GM19193 (cell line): ENCODE measurements around the gene NCAM1.

ENCODE experiments used
- POLR2A ChIP-seq: IDR thresholded peaks from 4 replicates; pipeline ENCODE4 v1.6.1; 2011; ENCODE audit not compliant: insufficient read depth, insufficient read length; ENCODE audit errors: extremely low read depth

The NCAM1 gene

GRCh38 chr11:113202431-113202830 is 241.2 kb downstream of the NCAM1 start:
- no peak for TF ChIP-seq POLR2A

- no peak for TF ChIP-seq POLR2A
These were observed 242.0 kb downstream of the NCAM1 start for GRCh38 chr11:113203141-113203753.

DNA sequence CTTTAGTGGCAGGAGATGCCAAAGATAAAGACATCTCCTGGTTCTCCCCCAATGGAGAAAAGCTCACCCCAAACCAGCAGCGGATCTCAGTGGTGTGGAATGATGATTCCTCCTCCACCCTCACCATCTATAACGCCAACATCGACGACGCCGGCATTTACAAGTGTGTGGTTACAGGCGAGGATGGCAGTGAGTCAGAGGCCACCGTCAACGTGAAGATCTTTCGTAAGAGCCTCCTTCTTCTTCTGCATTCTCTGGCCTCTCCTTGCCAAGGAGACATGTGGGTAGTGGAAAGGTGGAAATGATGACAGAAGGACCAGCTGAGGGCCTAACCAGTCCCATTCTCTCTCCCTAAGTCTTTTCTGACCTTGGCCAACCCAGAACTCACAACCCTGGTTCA is 243.1 kb downstream of the NCAM1 start:
- TF ChIP-seq POLR2A = no peak

GRCh38 chr11:113213549-113213948 is 252.3 kb downstream of the NCAM1 start:
- no peak for TF ChIP-seq POLR2A

DNA sequence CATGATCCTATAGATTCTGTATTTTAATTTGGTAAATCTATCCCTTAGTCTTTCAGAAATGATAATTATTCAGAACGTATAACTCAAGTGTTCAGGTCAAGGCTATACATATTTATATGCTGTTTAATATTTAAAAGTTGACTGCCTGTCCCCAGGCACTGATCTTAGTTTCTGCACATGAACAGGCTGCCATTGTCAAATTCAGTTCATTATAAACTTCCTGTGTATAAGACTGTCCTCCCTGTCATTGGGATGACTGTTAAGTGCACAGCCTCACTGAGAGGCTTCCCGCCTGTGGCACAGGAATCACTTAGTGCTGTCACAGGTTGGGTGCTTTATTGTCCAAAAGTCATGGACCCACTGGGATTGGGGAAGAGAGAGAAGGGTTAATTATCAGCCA is 261.0 kb downstream of the NCAM1 start:
- TF ChIP-seq POLR2A = no peak

GRCh38 chr11:113234888-113235287 is 273.7 kb downstream of the NCAM1 start:
- TF ChIP-seq POLR2A = no peak

- TF ChIP-seq POLR2A = no peak
These were observed 276.0 kb downstream of the NCAM1 start for GRCh38 chr11:113237261-113237660.

DNA sequence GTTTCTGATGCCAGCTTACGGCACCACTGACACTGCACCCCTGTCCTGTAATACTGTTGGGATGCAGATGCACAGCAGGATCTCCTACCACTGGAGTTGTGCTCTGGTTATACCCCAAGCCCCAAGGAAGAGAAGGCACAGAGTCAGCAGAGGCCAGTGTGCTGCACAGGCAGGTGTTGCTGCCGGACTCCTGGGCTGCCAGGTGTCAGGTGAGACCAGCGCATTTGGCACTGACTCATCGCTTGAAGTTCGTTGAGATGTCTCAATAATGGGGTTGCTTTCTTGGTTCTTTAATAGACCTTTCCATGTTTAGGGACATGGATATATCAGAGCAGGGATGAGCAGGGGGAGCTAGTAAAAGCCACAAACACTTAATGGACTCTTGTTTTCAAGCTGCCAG is 277.5 kb downstream of the NCAM1 start:
- TF ChIP-seq POLR2A = no peak

DNA sequence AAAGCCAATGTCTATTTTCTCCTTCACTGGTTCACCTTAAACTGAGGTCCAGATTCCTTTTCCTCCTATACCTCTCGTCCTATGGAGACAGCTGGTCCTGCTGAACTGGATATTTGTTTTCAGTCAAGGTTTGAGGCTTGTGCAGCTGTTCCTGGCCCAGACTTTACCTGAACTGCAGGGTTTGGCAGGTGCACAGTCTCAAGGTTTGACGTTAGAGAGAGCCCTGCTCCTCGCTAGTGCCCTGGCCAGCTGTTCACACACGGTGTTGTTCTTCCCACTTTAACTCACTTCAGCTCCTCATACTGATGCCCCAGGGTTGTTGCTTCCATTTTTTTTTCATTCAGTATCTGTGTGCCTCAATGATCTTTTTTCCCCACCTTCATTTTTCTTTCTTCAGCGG is 279.2 kb downstream of the NCAM1 start:
- no peak for TF ChIP-seq POLR2A

GRCh38 chr11:113240790-113241635 is 279.8 kb downstream of the NCAM1 start:
- TF ChIP-seq POLR2A = no peak

- no peak for TF ChIP-seq POLR2A
These were observed 280.4 kb downstream of the NCAM1 start for GRCh38 chr11:113241636-113242054.

GRCh38 chr11:113242060-113242459 is 280.8 kb downstream of the NCAM1 start:
- TF ChIP-seq POLR2A = no peak

DNA sequence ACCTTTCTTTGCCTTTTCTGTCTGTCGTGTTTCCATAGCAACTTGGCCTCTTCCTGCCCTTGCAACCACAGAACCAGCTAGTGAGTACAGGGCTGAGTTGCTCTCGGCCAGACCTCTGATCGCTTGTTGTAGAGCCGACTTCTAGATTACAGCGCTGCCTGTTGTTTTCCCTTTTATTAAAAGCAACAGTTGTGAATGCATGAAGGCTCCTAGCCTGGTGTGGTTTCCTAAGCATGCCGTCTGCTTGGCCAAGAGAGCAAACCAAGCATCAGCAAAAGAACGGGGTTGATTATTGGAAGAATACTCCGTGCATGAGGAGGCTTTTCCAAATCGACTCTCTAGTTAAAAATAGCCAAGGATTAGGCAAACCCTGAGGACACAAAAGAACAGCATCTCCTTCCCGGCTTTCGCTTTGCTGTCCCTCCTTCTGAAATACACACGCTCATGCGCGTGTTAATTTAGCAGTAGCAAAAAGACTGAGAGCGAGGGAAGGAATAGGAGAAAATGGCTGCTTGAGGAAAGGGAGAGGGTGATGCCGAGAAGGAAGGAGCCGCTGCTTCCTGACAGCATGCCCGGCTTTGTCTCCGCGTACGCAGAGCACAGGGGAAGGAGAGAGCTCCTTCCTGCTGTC is 281.7 kb downstream of the NCAM1 start:
- no peak for TF ChIP-seq POLR2A

DNA sequence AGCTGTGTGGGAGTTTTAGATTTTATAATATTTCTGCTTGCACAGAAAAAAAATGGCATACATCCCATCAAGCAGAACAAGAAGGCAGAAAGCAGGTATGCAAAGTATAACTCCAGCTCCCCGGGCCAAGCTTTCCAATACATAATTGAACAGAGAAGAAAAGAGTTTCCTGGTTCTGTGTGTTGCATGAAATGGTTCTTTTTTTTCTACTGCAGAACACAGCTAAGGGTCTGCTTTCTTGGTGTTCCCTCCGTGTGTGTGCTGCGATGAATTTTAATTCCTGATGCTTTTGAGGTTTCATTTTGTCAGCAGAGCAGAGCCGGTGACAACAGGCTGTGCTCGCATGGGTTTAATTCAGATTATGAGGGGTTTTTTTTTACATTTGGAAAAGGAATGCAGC is 282.5 kb downstream of the NCAM1 start:
- no peak for TF ChIP-seq POLR2A

GRCh38 chr11:113245216-113245615 is 284.0 kb downstream of the NCAM1 start:
- TF ChIP-seq POLR2A = no peak

DNA sequence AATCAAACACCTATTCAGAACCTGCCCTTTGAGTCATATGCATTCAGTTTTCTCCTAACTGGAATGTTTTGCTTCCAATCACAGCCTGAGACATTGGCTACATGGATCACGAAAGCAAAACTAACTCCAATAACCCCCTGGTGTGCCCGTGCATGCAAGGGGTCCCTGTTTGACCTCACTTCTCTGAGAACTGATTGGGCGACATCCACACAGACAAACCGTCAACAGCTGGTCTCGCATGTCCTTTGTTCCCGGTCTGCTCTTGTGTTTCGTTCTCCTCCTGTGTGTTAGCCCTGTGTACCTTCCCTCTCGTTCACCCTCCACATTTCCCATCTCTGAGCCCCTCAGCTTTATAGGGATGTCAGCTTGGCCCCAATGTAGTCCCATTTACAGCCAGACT is 286.0 kb downstream of the NCAM1 start:
- TF ChIP-seq POLR2A = no peak
